Non-pigmented ciliary epithelial cell (primary cell): ENCODE measurements around the gene BHLHE41.
A peak's percentile ranks its signal among the peaks of the same experiment; 100 is the strongest.

Experiments used
- DNase-seq: peaks from one replicate; pipeline ENCODE4 v3.0.0-alpha.2; 2010; ENCODE audit warnings: low read depth

BHLHE41 gene

GRCh38 chr12:26113853-26114719 lies 10.8 kb downstream of the BHLHE41 start:
- DNase-seq, result peak; percentile 65

GRCh38 chr12:26113181-26113654 lies 11.6 kb downstream of the BHLHE41 start:
- DNase-seq, result no peak

- no peak for DNase-seq
Measured at GRCh38 chr12:26112703-26113147, 12.1 kb downstream of the BHLHE41 start.

GRCh38 chr12:26112232-26112631 lies 12.6 kb downstream of the BHLHE41 start:
- no peak for DNase-seq

GRCh38 chr12:26109343-26109881 lies 15.4 kb downstream of the BHLHE41 start:
- DNase-seq, result no peak

- DNase-seq, result no peak
Measured at GRCh38 chr12:26108915-26109314, 15.9 kb downstream of the BHLHE41 start.

- DNase-seq, result no peak
Measured at GRCh38 chr12:26106347-26106746, 18.5 kb downstream of the BHLHE41 start.

- DNase-seq, result no peak
Measured at GRCh38 chr12:26102953-26103352, 21.9 kb downstream of the BHLHE41 start.

- no peak for DNase-seq
Measured at GRCh38 chr12:26101763-26102162, 23.1 kb downstream of the BHLHE41 start.

- DNase-seq, result no peak
Measured at GRCh38 chr12:26101350-26101734, 23.5 kb downstream of the BHLHE41 start.

GRCh38 chr12:26100666-26101349 lies 24.0 kb downstream of the BHLHE41 start:
- no peak for DNase-seq

GRCh38 chr12:26097046-26097878 lies 27.6 kb downstream of the BHLHE41 start:
- DNase-seq, result no peak

GRCh38 chr12:26096036-26096435 lies 28.8 kb downstream of the BHLHE41 start:
- DNase-seq, result no peak

GRCh38 chr12:26095186-26095585 lies 29.7 kb downstream of the BHLHE41 start:
- DNase-seq, result no peak

- peak; percentile 34 for DNase-seq
Measured at GRCh38 chr12:26092346-26093105, 32.3 kb downstream of the BHLHE41 start.

GRCh38 chr12:26091822-26092221 lies 33.0 kb downstream of the BHLHE41 start:
- DNase-seq, result no peak

- peak; percentile 24 for DNase-seq
Measured at GRCh38 chr12:26090836-26091510, 33.9 kb downstream of the BHLHE41 start.

- no peak for DNase-seq
Measured at GRCh38 chr12:26088998-26089397, 35.8 kb downstream of the BHLHE41 start.

GRCh38 chr12:26086936-26087335 lies 37.9 kb downstream of the BHLHE41 start:
- no peak for DNase-seq

- no peak for DNase-seq
Measured at GRCh38 chr12:26080911-26081310, 43.9 kb downstream of the BHLHE41 start.
